Activated CD8-positive, alpha-beta memory T cell treated with anti-CD3 and anti-CD28 coated beads for 4 hours (primary cell): ENCODE data around the gene SPATA19.

Experiments used
- DNase-seq, 2 donors: peaks; one replicate each; pipeline ENCODE4 v3.0.0-alpha.2; 2020; ENCODE audit warnings: low read depth in 2 of 2

Gene SPATA19

DNA sequence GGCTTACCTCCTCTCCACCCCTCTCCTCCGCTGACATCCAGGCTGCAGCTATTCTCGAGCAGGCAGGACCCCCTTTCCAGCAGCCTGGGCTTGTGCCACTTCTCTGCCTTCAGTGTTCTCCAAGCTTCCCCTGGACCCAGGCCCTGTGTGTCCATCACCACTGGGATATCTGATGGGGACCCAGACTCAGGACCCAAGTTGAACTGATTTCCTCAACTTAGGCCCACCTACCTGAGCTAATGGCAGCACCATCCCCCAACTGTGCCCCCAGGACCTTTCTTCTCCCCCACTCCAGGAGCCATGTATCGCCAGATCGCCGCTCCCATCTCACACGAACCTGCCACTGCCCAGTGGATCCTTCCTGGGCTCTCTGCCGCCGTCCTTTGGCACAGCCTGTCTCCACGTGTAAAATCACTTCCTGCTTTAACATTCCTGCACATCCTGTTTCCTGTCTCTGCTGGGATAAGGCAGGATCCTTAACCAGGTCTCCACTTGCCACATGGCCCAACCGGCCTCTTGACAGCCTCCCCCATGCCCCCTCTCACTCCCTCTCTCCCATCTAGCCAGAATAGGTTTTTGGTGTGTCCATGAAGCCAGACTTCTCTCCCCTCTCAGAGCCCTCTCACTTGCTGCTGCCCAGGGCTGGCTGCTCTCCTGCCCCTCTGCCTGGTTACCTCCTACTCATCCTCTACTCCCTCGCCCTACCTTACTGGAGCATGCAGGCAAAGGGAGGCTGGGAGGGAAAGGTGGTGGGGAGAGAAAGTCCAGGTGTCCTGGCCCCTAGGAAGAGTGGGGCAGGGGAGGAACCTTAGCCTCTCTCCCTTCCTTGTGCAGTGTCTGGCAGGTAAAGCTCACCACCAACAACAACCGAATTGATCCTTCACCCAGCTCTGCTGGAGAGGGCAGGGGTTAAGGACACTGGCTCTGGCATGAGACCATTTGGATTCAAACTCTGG, 9.4 kb downstream of the SPATA19 start:
- DNase-seq = no peak

- DNase-seq = peak in 1 of 2 donors; percentile 7
Observed at GRCh38 chr11:133834682-133835592, 10.4 kb downstream of the SPATA19 start.

DNA sequence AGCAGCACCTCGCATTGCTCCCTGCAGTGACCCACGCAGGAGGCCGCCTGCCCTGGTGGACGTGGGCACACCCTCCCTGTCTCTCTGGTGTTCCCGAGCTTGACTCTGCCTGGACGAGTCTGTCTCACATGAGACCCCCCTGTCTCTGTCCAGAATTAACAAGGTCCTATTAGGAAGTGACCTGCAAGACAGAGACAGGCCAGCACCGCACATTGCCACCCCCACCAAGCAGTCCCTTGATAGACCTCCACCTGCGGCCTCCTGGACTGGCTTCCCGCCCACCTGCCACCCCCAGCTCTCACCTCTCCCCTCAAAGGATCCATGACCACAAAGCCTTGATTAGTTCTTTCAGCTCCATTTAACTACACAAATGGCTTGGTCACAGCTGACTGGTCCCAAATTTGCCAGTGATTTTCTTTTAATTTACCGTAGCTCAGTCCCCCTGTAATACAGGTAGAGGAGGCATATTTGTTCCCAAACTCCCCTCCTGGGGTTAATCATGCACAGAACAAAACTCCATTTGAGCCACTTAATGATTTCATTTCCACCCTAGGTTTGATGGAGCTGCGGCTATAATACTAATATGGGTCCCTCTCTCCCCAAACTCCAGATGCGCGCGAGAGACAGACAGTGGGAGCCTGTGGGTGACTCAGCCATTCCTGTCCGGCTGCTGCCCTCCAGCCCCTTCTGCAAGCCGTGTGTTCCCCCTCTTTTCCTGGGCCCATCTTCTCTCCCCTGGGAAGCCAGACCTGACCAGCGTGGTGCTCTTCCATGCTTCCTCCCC, 11.2 kb downstream of the SPATA19 start:
- no peak for DNase-seq

DNA sequence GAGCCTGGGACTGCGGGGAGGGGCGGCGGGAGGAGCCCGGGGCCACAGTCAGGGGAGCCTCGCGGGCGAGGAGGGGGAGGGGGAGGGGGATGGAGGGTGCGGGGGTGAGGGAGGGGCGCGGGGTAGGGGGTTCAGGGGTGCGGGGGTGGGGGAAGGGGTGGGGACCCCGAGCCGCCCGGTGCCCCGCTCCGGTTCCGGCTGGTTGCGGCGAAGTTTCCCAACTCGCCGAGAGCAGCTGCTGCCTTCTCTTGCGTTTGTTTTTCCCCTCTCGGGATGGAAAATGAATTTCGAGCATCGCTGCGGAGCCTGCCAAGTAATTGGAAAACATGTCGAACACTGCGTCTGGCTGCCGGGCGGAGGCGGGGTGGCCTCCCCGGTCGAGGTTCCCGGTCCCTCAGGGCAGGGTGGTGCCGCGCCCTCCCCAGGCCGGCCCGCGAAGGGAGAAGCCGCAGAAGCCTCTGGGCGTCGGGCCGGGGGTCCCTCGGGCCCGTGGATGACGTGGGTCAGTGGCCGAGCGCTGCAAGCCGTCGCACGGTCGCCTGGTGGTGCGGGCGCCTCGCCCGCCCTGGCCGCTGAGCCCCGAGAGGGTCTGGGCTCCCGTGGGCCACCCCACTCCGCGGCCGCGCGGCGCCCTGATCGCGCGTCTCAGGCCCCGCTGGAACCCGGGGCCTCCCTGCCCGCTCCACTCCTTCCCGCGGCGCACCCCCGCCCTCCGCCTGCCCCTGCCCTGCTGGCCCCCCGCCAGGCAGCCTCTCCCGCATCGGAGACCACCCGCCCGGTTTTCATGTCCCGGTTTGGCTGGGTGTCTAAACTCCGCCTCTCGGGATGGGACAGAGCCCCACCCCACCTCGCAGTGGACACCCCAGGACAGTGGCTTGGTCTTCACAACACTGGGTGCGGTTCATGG, 12.1 kb downstream of the SPATA19 start:
- no peak for DNase-seq

DNA sequence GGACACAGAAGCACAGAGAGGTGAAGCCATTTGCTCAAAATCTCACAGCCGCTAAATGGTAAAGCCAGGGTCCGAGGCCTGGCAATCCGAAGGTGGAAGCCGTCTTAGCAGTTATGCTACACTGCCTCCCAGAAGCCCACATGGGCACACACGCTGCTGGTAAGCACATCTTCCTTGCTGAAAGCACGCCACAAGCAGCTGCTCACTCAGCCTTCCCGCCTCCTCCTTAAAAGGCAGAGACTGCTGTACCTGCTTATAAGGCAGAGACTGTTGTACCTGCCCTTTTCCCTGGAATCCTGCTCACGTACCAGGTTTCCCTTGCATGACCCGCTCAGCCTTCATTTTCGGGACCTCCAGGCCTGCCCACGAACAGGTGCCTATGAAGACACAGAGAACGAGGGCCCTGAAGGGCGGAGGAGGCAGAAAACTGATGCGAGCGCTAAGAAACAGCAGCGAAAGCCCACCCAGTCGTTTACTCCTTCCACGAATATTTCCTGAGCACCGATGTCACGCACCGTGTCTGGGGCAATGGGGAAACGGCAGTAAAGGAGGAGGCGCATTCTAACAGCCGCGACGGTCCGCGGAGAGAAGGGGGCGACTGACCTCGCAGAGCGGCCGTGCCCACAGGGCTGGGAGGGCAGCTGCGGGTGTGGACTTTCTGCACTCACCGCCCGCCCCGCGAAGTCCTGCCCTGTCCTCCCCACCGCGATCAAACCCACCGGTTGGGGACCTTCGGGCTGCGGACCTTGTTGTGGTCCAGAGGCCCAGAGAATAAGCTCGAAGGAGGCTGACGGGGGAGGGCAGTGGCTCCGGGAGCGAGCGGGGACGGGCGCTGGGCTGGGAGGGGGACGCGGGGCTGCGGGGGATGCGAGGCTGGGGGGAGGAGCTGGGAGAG, 13.0 kb downstream of the SPATA19 start:
- DNase-seq = no peak

DNA sequence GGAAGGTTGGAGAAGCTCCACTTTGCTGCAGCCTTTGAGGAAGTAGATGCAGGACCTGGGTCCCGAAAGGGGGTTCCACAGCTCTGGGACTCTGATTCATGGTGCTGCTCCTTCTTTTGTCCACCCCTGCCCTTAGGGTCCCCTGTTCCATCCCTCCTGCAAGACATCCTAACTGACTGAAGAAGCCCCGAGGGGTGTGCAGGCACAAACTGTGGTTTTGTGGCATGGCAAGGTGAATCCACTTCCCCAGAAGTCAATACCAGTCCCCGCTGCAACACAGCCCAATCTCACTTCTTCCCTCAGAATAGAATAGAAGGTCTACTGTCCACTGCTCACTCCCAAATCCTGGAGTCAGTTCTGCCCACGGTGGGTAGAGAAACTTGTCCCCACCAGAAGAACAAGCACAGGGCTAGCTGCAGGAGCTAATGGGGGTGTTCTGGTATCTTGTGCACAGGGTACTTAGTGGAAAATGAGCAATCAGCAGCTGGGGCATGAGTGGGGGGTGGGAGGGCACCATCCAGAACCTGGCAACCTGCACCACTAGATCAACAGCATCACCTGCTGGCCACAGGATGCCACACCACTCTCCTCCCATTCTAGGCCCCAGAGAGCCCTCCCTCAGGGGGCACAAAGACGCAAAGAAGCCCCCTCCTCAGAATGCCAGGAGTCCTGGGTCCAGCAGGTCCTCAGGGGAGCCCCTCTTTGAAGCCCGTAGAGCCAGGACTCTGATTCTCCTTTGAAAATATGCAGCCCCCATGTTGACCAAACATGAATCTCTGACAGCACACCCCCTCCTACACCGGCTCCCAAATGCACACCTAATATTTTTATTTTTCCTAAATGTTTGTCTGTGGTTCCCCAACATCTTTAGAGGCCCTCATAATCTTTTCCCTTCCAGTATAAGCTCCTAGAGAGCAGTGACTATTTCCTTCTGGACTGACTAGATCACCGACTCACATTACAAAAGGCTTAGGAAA, 14.1 kb downstream of the SPATA19 start:
- DNase-seq = no peak

DNA sequence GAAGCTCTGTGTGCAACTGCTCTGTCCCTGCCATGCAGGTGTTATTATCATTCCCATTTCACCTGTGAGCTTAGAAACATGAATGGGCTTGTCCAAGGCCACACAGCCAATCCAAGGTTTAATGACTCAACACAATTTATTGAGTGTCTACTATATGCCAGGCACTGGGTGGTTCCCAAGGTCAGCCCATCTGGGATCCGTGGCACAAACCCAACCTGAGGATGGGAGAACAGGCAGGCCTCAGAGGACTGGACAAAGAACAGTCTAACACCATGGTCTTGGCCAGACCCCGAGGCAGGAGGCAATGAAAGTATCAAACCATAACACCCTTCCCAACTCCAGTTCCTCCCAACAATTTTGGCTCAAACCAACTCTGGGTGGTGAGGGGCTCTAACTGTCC, 15.7 kb downstream of the SPATA19 start:
- DNase-seq = no peak

DNA sequence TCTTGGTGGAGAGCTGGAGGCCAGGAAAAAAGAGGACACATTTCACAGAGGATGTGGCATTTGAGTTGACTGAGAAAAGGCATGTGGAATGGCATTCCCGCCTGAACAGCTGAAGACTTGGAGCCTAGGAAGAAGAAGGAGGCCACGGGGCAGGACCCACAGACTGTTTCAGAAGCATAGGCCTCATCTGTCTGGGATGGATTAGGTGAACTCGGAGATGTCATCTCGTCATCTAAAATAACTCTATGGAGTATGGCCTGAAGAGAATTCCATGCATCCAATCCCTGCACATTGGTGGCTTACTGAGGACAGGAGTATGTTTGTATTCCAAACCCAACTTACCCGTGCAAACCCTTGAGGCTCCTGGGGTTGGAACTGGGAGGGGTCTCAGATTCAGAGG, 16.4 kb downstream of the SPATA19 start:
- DNase-seq = no peak

GRCh38 chr11:133827556-133827955, 17.8 kb downstream of the SPATA19 start:
- DNase-seq = no peak

GRCh38 chr11:133826866-133827265, 18.4 kb downstream of the SPATA19 start:
- DNase-seq = no peak

GRCh38 chr11:133825666-133826065, 19.6 kb downstream of the SPATA19 start:
- no peak for DNase-seq

GRCh38 chr11:133825156-133825555, 20.2 kb downstream of the SPATA19 start:
- no peak for DNase-seq

DNA sequence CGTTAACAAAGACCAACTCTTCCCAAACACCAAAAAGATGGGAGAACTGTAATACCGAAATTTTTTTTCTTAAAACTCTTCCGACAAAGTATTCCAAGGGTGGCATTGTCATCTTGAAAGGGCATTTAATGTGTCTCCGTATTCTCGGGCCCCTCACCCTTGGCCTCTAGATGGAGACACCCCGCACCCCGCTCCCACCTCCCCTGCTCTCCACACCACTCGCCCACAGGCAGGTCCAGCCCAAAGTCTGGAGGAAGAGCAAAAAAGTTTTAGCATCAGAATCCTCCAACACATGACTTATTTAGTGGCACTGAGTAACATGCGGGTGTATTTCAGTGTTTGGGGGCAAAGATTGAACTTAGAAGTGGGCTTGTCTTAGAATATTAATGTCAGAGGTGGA, 20.7 kb downstream of the SPATA19 start:
- no peak for DNase-seq

DNA sequence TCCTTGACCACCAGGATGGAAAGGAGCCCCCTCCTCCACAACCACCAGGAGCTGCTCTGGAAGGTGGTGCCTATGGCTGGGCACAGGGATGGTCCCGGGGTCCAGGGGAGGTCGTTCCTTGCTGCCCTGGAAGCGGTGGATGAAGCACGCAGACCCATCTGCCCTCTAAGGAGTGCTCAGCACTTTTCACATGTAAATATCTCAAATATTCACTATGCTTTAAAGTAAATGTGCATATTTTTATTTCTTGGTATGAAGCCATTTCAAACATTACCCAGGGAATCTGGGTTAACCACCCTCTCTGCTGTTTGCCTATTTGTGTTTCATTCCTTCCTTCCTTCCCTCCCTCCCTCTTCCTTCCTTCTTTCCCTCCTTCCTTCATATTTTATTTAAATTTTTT, 21.7 kb downstream of the SPATA19 start:
- DNase-seq = no peak

DNA sequence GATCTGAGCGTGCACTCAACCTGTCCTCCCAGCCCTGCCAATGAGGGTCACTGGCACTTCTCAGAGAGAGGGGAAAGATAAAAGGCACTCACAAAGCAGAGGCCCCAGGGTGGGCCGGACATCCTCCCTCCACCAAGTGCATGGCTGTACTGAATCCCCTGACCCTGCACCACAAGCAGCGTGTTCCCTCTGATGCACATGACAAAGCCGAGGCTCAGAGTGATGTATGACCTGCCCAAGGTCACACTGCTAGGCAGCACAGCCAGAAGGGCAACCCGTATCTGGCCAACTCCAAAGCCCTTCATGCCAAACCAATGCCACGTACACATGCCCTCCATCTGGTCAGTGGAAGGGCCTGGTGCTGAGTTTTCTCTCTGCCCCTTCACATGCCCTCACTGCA, 22.1 kb downstream of the SPATA19 start:
- no peak for DNase-seq

DNA sequence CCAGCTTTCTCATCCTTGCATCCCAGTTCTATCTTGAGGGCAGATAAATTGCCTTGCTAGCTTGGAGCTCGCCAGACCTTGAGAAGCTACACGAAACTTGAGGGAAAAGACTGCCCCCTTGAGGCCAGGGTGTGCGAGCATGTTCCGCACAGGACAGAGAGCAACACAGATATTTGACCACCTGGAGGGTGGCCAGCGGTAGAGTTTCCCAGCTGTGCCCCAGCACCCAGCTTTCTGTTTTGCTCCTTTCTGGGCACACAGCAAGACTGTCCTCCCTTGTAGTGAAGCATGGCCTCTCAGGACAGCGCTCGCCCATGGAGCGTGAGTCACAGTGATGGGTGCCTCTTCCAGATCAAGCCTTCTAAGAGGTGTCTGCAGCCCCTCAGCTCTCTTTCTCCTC, 23.5 kb downstream of the SPATA19 start:
- no peak for DNase-seq

GRCh38 chr11:133819746-133820315, 25.5 kb downstream of the SPATA19 start:
- DNase-seq = no peak

DNA sequence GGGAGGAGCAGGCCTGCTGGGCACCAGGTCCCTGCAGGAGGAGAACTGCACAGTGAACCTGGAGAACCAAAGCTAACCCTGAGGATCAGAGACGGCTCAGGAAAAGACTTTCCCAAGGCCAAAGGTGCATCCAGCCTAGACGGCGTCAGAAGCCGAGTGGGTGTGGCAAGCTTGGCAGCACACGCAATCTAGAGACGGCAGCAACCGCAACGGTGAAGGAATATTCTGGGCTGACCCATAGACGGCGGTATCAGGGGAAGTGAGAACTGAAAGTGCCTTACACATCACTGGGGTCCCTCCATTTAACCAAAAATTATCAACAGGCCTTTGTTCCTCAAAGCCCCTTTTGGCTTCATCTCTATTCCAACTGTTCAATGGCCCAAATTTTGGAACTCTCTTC, 26.2 kb downstream of the SPATA19 start:
- DNase-seq = no peak
